GM12801 (cell line): ENCODE measurements around the gene SPOP.

Experiments used
- TF ChIP-seq, protein P1 (sequence below): IDR thresholded peaks from one replicate; pipeline ENCODE4 v1.5.1; 2011; ENCODE audit warnings: control low read depth; ENCODE audit not compliant: insufficient read length; ENCODE audit errors: extremely low read depth

Gene SPOP

GRCh38 chr17:49637739-49638138 is 40.2 kb downstream of the SPOP start:
- TF ChIP-seq, protein P1, sequence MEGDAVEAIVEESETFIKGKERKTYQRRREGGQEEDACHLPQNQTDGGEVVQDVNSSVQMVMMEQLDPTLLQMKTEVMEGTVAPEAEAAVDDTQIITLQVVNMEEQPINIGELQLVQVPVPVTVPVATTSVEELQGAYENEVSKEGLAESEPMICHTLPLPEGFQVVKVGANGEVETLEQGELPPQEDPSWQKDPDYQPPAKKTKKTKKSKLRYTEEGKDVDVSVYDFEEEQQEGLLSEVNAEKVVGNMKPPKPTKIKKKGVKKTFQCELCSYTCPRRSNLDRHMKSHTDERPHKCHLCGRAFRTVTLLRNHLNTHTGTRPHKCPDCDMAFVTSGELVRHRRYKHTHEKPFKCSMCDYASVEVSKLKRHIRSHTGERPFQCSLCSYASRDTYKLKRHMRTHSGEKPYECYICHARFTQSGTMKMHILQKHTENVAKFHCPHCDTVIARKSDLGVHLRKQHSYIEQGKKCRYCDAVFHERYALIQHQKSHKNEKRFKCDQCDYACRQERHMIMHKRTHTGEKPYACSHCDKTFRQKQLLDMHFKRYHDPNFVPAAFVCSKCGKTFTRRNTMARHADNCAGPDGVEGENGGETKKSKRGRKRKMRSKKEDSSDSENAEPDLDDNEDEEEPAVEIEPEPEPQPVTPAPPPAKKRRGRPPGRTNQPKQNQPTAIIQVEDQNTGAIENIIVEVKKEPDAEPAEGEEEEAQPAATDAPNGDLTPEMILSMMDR: no peak

DNA sequence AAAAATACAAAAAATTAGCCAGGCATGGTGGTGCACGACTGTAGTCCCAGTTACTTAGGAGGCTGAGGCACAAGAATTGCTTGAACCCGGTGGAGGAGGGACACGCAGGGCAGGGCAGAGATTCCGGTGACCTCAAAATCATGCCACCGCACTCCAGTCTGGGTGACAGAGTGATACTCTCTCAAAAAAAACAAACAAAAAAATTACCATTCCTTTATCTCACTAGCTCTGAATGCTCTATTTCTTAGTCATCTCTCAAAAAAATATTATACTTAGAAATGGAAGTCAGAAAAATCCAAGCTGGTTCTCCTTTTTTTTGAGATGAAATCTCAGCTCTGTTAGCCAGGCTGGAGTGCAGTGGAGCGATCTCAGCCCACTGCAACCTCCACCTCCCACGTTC is 40.8 kb downstream of the SPOP start:
- TF ChIP-seq, protein P1: no peak

GRCh38 chr17:49635121-49635520 is 42.8 kb downstream of the SPOP start:
- TF ChIP-seq, protein P1: no peak

DNA sequence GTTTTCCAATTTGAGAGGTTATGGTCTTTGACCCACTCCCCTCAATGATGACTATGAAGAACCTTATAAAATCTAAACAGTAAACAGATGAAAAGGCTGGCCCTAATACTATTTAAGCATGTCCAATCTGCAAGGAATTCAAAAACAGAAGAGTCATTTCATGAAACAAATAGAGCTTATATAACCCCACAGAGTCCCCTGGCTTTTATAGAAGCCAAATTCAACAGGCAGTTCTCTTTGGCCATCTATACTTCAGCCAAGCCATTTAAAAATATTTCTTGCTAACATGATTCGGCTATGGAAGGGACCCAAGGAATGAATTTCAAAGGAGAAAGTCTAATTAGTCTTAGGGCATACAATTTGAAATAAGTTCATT is 43.4 kb downstream of the SPOP start:
- TF ChIP-seq, protein P1: no peak

- TF ChIP-seq, protein P1: no peak
These were observed 44.0 kb downstream of the SPOP start for GRCh38 chr17:49633762-49634484.

DNA sequence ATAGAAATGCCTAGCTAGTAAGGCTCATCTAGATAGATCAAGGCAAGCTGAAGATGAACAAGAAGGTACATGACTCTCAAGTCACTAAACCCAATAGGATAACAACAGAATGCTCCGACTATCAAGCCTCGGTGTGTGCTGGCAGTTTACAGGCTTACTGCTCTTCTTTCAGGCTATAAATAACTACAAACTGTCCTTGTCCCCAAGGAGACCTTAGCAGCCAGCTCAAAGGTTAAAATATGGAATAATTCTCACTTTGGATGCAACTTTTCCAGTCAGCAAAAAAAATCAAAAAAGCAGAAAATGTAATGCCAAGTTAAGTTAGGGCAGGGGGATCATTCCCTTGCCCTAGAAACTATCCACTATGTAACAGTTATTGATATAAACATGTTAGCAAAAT is 44.6 kb downstream of the SPOP start:
- TF ChIP-seq, protein P1: no peak

GRCh38 chr17:49632201-49632600 is 45.7 kb downstream of the SPOP start:
- TF ChIP-seq, protein P1: no peak

DNA sequence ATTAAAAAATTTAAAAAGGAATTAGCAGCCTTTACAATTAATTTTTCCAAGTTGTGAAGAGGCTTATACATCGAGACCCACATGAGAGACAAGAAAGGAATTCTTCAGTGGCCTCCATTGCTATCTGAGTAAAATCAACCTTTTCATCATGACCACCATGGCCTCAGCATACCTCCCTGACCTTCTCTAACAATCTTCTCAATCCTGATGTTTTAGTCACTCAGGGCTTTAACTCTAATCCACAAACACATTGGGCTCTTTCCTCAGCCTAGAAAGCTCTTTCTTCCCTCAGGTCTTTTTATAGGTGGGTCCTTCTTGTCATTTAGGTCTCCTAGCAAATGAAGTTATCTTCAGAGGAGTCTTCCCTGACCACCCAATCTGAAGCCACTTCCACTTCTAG is 46.4 kb downstream of the SPOP start:
- TF ChIP-seq, protein P1: no peak
